SK-N-MC (cell line): ENCODE measurements around the gene PCSK1.

Source experiments
- EZH2 ChIP-seq: fragments of 200-600 bp; sonication (generic); IDR thresholded peaks from one replicate; pipeline ENCODE4 v1.6.1; 2017; ENCODE audit warnings: antibody characterized with exemption
- FOXP2 ChIP-seq: optimal IDR thresholded peaks from 2 replicates; pipeline ENCODE3; 2011; ENCODE audit warnings: mild to moderate bottlenecking, moderate library complexity; ENCODE audit not compliant: insufficient read depth; ENCODE audit errors: extremely low read length, control extremely low read depth
- POLR2AphosphoS5 ChIP-seq: IDR thresholded peaks from 2 replicates; pipeline ENCODE4 v1.6.1; 2012; ENCODE audit warnings: mild to moderate bottlenecking, low read depth, low read length, borderline replicate concordance

GRCh38 chr5:96432216-96433065 lies 607 bp downstream of the PCSK1 start:
- TF ChIP-seq EZH2 (no peak), FOXP2 (no peak), POLR2AphosphoS5 (no peak)
